ENCODE results near the gene TGFBR2.

The TGFBR2 gene

GRCh38 chr3:30695302-30696061 lies 89.1 kb downstream of the TGFBR2 start:
- DNase-seq: no peak

- DNase-seq: no peak
Measured at GRCh38 chr3:30696403-30696819, 90.0 kb downstream of the TGFBR2 start.

GRCh38 chr3:30696896-30697295 lies 90.5 kb downstream of the TGFBR2 start:
- DNase-seq: no peak

- no peak for DNase-seq
Measured at GRCh38 chr3:30698549-30698948, 92.1 kb downstream of the TGFBR2 start.

- no peak for DNase-seq
Measured at GRCh38 chr3:30699927-30700326, 93.5 kb downstream of the TGFBR2 start.

GRCh38 chr3:30700702-30701321 lies 94.4 kb downstream of the TGFBR2 start:
- no peak for DNase-seq

GRCh38 chr3:30702038-30702827 lies 95.8 kb downstream of the TGFBR2 start:
- DNase-seq: no peak

- DNase-seq: no peak
Measured at GRCh38 chr3:30702828-30703397, 96.5 kb downstream of the TGFBR2 start.

DNA sequence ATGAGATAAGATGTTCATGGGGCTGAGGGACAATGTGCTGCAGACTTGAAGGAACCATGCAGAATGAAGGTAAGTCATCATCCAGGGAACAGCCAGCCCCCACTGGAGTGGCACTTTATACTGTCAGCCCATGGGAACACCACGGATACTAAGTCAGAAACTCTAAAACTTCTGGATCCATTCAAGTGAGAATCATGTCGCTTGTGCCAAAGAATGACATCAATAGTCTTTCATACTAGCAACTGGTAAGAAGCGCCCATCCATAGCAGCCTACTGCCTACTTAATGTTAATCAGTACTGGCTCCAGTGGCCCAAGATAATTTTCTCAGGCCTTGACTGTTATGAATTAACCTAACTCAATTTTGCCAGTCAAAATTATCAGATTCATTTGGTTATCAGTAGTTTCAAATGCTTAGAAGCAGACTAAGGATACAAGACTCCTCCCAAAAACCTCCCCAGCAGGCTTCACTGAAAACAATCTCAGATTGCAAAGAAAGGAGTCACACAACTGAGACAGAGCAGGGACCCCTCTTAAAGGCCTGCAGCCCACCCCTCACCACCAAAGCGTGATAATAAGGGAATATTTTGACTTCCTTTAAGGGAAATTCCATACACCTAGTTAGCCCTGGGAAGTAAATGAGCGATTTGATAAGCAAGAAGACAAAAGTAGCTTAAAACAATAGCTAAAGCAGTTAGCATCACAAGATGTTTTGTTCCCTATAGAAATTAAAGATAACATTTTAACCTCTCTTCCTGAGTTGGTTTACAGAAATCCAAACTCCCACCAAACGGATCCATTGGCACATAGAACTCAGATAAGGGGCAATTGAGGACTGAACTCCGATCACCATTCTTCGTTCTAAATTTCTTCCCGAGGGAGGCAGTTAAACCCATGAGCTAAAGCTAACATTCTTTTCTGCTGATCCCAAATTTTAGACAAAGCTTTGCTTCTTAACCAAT lies 98.8 kb downstream of the TGFBR2 start:
- DNase-seq: no peak

- no peak for DNase-seq
Measured at GRCh38 chr3:30707825-30708224, 101.4 kb downstream of the TGFBR2 start.

GRCh38 chr3:30708472-30708871 lies 102.1 kb downstream of the TGFBR2 start:
- no peak for DNase-seq

DNA sequence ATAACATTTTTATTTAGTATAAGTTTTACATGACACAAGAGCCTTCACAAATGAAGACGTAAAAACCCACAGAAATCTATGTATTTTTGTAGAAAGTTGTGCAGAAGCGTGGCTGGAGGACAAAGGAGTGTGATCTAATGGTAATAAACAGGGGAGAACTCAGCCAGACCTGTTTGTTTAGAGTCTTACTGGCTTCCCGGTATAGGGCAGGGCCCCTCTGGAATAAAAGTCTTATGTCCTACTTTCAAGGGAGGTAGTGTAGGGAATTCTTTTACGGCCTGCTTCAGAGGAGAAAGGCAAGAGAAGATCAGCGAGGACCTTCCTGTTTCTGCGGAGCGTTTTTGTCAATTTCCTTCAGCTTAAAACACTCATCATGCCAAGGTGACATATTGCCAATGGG lies 103.6 kb downstream of the TGFBR2 start:
- DNase-seq: no peak

- DNase-seq: no peak
Measured at GRCh38 chr3:30711151-30711550, 104.8 kb downstream of the TGFBR2 start.

- no peak for DNase-seq
Measured at GRCh38 chr3:30711867-30712266, 105.5 kb downstream of the TGFBR2 start.

- DNase-seq: no peak
Measured at GRCh38 chr3:30712991-30713390, 106.6 kb downstream of the TGFBR2 start.

DNA sequence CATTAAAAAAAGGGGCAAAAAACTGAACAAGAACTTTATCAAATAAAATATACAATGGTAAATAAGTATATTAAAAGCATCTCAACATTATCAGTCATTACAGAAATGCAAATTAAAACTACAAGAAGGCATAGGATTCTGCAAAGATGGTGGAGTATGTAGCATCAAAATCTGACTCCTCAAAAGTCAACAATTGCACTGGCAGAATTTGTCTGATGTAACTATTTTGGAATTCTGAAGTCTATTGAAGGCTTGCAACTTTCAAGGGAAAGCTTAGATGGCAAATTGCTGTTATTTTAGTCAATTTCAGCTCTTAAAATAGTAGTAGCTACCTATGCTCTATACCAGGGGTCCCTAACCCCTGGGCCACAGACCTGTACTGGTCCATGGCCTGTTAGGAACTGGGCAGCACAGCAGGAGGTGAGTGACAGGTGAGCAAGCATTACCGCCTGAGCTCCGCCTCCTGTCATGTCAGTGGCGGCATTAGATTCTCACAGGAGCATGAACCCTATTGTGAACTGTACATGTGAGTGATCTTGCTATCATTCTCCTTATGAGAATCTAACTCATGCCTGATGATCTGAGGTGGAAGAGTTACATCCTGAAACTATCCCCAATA lies 107.6 kb downstream of the TGFBR2 start:
- no peak for DNase-seq

- DNase-seq: no peak
Measured at GRCh38 chr3:30719536-30719935, 113.1 kb downstream of the TGFBR2 start.

DNA sequence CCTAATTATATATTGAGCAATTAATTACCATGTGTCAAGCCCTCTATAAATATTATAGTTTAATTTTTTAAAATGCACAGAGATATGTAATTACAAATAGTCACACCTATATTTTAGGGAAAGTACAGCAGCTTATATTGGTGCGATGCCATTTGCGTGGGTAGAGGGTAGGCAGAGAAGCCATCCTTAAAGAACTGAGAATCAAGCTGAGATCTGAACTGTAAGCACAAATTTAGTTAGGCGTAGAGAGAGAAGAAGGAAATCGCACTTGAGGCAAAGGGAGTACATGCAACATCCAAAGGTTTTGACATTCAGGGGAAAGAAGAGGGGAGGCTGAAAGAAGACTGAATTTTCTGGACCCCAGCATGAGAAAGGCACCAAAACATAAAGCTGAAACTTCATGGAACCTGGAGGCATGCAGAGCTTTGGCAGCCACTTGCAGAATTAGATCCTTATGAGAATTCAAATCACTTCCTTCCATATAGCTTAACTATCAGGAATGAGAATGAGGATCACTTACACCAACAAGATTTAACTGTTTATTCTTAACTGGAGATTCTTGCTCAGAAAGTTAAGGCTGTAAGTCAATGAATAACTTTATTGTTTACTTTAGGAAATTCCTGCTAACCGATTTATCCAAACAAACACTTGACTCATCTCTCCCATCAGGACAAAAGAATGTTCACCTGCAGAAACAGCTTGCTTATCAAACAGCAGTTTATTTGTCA lies 114.3 kb downstream of the TGFBR2 start:
- no peak for DNase-seq

DNA sequence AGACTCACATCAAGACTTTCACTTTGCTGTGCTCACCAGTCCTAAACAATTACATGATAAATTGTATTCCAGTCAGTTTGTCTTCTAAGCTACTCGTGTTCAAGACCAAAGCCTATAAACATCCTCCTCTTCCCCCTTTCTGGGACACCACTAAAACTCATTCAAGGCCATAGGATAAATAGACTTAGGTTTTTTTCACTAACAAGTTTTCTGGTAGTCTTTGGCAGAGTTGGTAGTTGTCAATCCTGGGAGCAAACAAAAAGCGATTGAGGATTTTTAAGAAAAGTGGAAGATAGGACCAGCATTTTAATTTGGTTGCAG lies 114.9 kb downstream of the TGFBR2 start:
- DNase-seq: no peak

DNA sequence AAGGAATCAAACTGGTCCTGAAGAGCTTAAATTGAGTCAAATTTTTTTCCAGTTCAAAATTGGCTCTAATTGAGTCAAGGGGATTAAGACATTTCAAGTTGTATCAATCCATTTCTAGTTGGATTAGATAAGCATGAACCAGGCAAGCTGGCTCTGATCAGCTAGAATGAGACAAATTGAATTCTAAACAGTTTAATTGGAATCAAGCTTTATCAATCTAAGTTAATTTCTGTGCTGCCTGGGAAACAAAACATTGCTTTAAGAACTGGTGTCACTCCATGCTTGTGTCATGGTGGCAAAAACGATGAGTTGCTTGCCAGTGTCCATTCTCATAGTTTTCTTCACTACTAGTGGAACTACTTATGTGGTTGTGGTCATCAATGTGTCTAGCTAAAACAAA lies 116.8 kb downstream of the TGFBR2 start:
- no peak for DNase-seq

- no peak for DNase-seq
Measured at GRCh38 chr3:30724863-30725262, 118.5 kb downstream of the TGFBR2 start.
